HL-60 (cell line): Measurements from ENCODE around the gene LRWD1.

Source experiments
- TF ChIP-seq, protein P1 (sequence below): IDR thresholded peaks from one replicate; pipeline ENCODE4 v1.5.1; 2011; ENCODE audit warnings: low read length, control low read depth, inconsistent platforms; ENCODE audit not compliant: insufficient read depth
- TF ChIP-seq, protein P2 (sequence below): IDR thresholded peaks from 2 replicates; pipeline ENCODE4 v1.6.1; 2012; ENCODE audit warnings: low read depth; ENCODE audit not compliant: insufficient replicate concordance

DNA sequence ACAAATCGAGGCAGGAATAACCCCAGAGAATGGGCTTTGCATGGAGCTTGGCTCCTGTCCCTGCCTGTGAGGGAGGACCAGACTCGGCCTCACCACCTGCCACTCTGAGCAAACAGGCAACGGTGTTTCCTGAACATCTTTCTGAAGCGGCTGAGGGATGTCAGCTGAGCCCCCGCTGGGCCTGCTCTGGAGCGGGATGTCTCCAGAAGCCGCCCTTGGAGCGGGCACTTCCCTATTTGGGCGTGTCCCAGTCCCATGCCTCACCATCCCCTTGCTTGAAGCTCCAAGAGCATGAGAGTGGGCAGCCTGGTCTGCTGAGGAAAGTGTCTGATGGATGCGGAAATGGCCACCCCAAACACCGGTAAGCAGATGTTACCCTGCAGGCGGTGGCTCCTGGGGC is 10.3 kb upstream of the LRWD1 start:
- TF ChIP-seq, protein P1, sequence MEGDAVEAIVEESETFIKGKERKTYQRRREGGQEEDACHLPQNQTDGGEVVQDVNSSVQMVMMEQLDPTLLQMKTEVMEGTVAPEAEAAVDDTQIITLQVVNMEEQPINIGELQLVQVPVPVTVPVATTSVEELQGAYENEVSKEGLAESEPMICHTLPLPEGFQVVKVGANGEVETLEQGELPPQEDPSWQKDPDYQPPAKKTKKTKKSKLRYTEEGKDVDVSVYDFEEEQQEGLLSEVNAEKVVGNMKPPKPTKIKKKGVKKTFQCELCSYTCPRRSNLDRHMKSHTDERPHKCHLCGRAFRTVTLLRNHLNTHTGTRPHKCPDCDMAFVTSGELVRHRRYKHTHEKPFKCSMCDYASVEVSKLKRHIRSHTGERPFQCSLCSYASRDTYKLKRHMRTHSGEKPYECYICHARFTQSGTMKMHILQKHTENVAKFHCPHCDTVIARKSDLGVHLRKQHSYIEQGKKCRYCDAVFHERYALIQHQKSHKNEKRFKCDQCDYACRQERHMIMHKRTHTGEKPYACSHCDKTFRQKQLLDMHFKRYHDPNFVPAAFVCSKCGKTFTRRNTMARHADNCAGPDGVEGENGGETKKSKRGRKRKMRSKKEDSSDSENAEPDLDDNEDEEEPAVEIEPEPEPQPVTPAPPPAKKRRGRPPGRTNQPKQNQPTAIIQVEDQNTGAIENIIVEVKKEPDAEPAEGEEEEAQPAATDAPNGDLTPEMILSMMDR = no peak
- TF ChIP-seq, protein P2, sequence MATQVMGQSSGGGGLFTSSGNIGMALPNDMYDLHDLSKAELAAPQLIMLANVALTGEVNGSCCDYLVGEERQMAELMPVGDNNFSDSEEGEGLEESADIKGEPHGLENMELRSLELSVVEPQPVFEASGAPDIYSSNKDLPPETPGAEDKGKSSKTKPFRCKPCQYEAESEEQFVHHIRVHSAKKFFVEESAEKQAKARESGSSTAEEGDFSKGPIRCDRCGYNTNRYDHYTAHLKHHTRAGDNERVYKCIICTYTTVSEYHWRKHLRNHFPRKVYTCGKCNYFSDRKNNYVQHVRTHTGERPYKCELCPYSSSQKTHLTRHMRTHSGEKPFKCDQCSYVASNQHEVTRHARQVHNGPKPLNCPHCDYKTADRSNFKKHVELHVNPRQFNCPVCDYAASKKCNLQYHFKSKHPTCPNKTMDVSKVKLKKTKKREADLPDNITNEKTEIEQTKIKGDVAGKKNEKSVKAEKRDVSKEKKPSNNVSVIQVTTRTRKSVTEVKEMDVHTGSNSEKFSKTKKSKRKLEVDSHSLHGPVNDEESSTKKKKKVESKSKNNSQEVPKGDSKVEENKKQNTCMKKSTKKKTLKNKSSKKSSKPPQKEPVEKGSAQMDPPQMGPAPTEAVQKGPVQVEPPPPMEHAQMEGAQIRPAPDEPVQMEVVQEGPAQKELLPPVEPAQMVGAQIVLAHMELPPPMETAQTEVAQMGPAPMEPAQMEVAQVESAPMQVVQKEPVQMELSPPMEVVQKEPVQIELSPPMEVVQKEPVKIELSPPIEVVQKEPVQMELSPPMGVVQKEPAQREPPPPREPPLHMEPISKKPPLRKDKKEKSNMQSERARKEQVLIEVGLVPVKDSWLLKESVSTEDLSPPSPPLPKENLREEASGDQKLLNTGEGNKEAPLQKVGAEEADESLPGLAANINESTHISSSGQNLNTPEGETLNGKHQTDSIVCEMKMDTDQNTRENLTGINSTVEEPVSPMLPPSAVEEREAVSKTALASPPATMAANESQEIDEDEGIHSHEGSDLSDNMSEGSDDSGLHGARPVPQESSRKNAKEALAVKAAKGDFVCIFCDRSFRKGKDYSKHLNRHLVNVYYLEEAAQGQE = no peak
